SK-N-SH (cell line): ENCODE results near the gene NR2F1. TPM values are rescaled to one million over a fixed set of nuclear protein-coding genes. Genes with fewer than 3 reads are reported as not detected.

Source experiments
- CTCF ChIA-PET: fragments of 300-600, 350-600 bp; formaldehyde crosslinking; extraction: SDS; loops from one replicate; lab custom pipeline; 2021; lab: Yijun Ruan, JAX
- POLR2A ChIA-PET: fragments of 350-600 bp; sonication (Branson Sonifier 250); formaldehyde crosslinking; extraction: SDS; loops from one replicate; lab custom pipeline; 2020; ENCODE audit warnings: antibody characterized with exemption, inconsistent platforms; lab: Yijun Ruan, JAX
- DNase-seq: peaks from one replicate; pipeline ENCODE4 v3.0.0; 2012
- H2AFZ ChIP-seq: fragments of 200-600 bp; sonication (generic); 2 replicates; pipeline ENCODE4 v1.8.1; 2016; ENCODE audit warnings: antibody characterized with exemption, mild to moderate bottlenecking, low read depth
- H3F3A ChIP-seq: fragments of 200-600 bp; sonication (generic); replicated peaks from 2 replicates; pipeline ENCODE3; 2016; ENCODE audit warnings: antibody characterized with exemption, mild to moderate bottlenecking; ENCODE audit not compliant: insufficient read depth
- H3K27ac ChIP-seq, 2 experiments: fragments of 200-500 bp in 1 of 2; fragments of 200-600 bp in 1 of 2; sonication (Bioruptor generic) in 1 of 2; sonication (generic), shearing (Covaris generic) in 1 of 2; 2 replicates each; pipeline versions ENCODE4 v1.5.1 to v1.6.1; 2014 to 2016; ENCODE audit warnings: low read depth in 2 of 2, inconsistent platforms in 1 of 2, low read length in 1 of 2, mild to moderate bottlenecking in 1 of 2, mixed read lengths in 1 of 2
- H3K27me3 ChIP-seq: fragments of 200-600 bp; sonication (generic), shearing (Covaris generic); 2 replicates; pipeline ENCODE4 v1.6.1; 2016; ENCODE audit warnings: mixed run types; ENCODE audit not compliant: insufficient read depth
- H3K36me3 ChIP-seq, 2 experiments: fragments of 200-500 bp in 1 of 2; fragments of 200-600 bp in 1 of 2; sonication (Bioruptor generic) in 1 of 2; sonication (generic) in 1 of 2; replicated peaks in 1 of 2; 2 replicates each; pipeline versions ENCODE3 to v1.5.1; 2014 to 2016; ENCODE audit warnings: low read length in 1 of 2, mild to moderate bottlenecking in 1 of 2; ENCODE audit not compliant: insufficient read depth in 2 of 2, control insufficient read depth in 1 of 2
- H3K4me1 ChIP-seq, 2 experiments: fragments of 200-500 bp in 1 of 2; fragments of 200-600 bp in 1 of 2; sonication (Bioruptor generic) in 1 of 2; sonication (generic), shearing (Covaris generic) in 1 of 2; 2 replicates each; pipeline versions ENCODE4 v1.5.1 to v1.6.1; 2014 to 2016; ENCODE audit warnings: low read depth in 1 of 2, low read length in 1 of 2, mixed run types in 1 of 2; ENCODE audit not compliant: insufficient read depth in 2 of 2, control insufficient read depth in 1 of 2
- H3K4me2 ChIP-seq: fragments of 200-600 bp; sonication (generic), shearing (Covaris generic); 2 replicates; pipeline ENCODE4 v1.6.1; 2017; ENCODE audit warnings: mixed run types
- H3K4me3 ChIP-seq, 2 experiments: fragments of 200-500 bp in 1 of 2; fragments of 200-600 bp in 1 of 2; sonication (Bioruptor generic) in 1 of 2; sonication (generic), shearing (Covaris generic) in 1 of 2; 2 replicates each; pipeline versions ENCODE4 v1.5.1 to v1.8.1; 2014 to 2016; ENCODE audit warnings: low read depth in 2 of 2, inconsistent platforms in 1 of 2, low read length in 1 of 2, mild to moderate bottlenecking in 1 of 2, mixed read lengths in 1 of 2, moderate library complexity in 1 of 2
- H3K79me2 ChIP-seq: fragments of 200-600 bp; sonication (generic); 2 replicates; pipeline ENCODE4 v1.8.1; 2017; ENCODE audit warnings: mild to moderate bottlenecking; ENCODE audit not compliant: insufficient read depth
- H3K9ac ChIP-seq: fragments of 200-600 bp; sonication (generic); 2 replicates; pipeline ENCODE4 v1.6.1; 2017; ENCODE audit warnings: mixed run types
- H3K9me2 ChIP-seq: fragments of 200-600 bp; sonication (generic); 2 replicates; pipeline ENCODE4 v1.6.1; 2017; ENCODE audit warnings: mixed run types
- H3K9me3 ChIP-seq: fragments of 200-600 bp; sonication (generic); 2 replicates; pipeline ENCODE4 v1.6.1; 2017; ENCODE audit warnings: mixed run types, mild to moderate bottlenecking, moderate library complexity
- H4K20me1 ChIP-seq: fragments of 200-600 bp; sonication (generic); 2 replicates; pipeline ENCODE4 v1.6.1; 2017; ENCODE audit warnings: mild to moderate bottlenecking, mixed run types; ENCODE audit not compliant: insufficient read depth
- CHD2 ChIP-seq: fragments of 150-350 bp; IDR thresholded peaks from 2 replicates; pipeline ENCODE4 v1.6.1; 2018; ENCODE audit warnings: low read length; ENCODE audit not compliant: partially characterized antibody
- EZH2phosphoT487 ChIP-seq: fragments of 200-600 bp; sonication (generic); IDR thresholded peaks from 2 replicates; pipeline ENCODE4 v1.6.1; 2017; ENCODE audit warnings: low read depth, mixed run types, mild to moderate bottlenecking, antibody characterized with exemption, moderate library complexity, borderline replicate concordance
- MAX ChIP-seq: IDR thresholded peaks from 2 replicates; pipeline ENCODE4 v1.4.0; 2012; ENCODE audit warnings: low read depth
- REST ChIP-seq: IDR thresholded peaks from 2 replicates; pipeline ENCODE4 v1.6.1; 2012; ENCODE audit warnings: mild to moderate bottlenecking, low read depth, low read length, moderate library complexity
- WGBS: methylation state at CpG from one replicate; pipeline ENCODE4 v1.1.6; 2017; ENCODE audit warnings: low lambda C conversion rate; 5-methylcytosine and 5-hydroxymethylcytosine counted together
- polyA plus RNA-seq, 3 experiments: library from polyadenylated mRNA; depleted of rRNA; stranded (reverse); fragments of >200 nt; gene quantifications; 2 replicates each; pipeline ENCODE4 v1.2.3, GENCODE V29; 2012

NR2F1 gene
- polyA plus RNA-seq, 1 of the 3 experiments (the other 2 are of a cell fraction): 47.1 TPM

- peaks cover 3 to 23% of the 10 kb centered on the region in 2 experiments for H3K36me3 ChIP-seq
- TF ChIP-seq EZH2phosphoT487 (no peak), CHD2 (no peak)
- WGBS: 52% methylated on average over 11 of the region's 11 CpGs
- peak overlapping the region; percentile 51 to 92; a peak in 3 of 4 replicates for H3K27ac ChIP-seq
- peak overlapping the region; percentile 95 for H3K4me2 ChIP-seq
- no peaks in the 10 kb centered on the region for H3K9me3 ChIP-seq
- no peak for DNase-seq
- H3K79me2 ChIP-seq: peaks cover 85% of the 10 kb centered on the region
- peaks cover 24% of the 10 kb centered on the region for H3F3A ChIP-seq
- peak overlapping the region; percentile 86 to 87; a peak in 3 of 4 replicates for H3K4me3 ChIP-seq
- ChIA-PET POLR2A (interaction anchor here (0.8 to 2.1 kb wide), 3 partner anchors 14 to 34 kb away, joined by 3 to 7 read pairs (median 5); no protein-coding TSS in a partner anchor), CTCF (interaction anchor here (0.7 to 4.3 kb wide), 9 partner anchors 14 to 1264 kb away, joined by 3 to 32 read pairs (median 3); no protein-coding TSS in a partner anchor)
- no peaks in the 10 kb centered on the region for H3K27me3 ChIP-seq
- H4K20me1 ChIP-seq: no peaks in the 10 kb centered on the region; the same call in 1 of the 2 replicates
- H3K9me2 ChIP-seq: no peaks in the 10 kb centered on the region
- H3K9ac ChIP-seq: peak overlapping the region; percentile 76
- no peak overlapping the region for H2AFZ ChIP-seq
- H3K4me1 ChIP-seq: peaks cover 0 to 24% of the 10 kb centered on the region in 2 experiments; a peak in 3 of 4 replicates
Measured at GRCh38 chr5:93586736-93587596, 3.9 kb downstream of the NR2F1 start.

- peaks cover 82% of the 10 kb centered on the region for H3K79me2 ChIP-seq
- peak; percentile 42 for DNase-seq
- no peaks in the 10 kb centered on the region for H3K9me3 ChIP-seq
- WGBS: 67% methylated on average over 49 of the region's 59 CpGs
- ChIA-PET CTCF (interaction anchor here (1.0 to 4.3 kb wide), 6 partner anchors 13 to 1262 kb away, joined by 3 to 32 read pairs (median 10); no protein-coding TSS in a partner anchor), POLR2A (interaction anchor here (0.8 to 2.1 kb wide), 2 partner anchors 14 to 33 kb away, joined by 3 to 5 read pairs; no protein-coding TSS in a partner anchor)
- H4K20me1 ChIP-seq: peaks cover under 1% of the 10 kb centered on the region; the same call in 1 of the 2 replicates
- TF ChIP-seq MAX: peak; percentile 53; the same call in 1 of the 2 replicates
- no peak for TF ChIP-seq REST
- H3K4me2 ChIP-seq: peak overlapping the region; percentile 95
- peaks cover 17% of the 10 kb centered on the region for H3F3A ChIP-seq
- H3K27me3 ChIP-seq: no peaks in the 10 kb centered on the region
- no peak overlapping the region for H2AFZ ChIP-seq
- peak overlapping the region; percentile 76 for H3K9ac ChIP-seq
- peak overlapping the region; percentile 51 for H3K27ac ChIP-seq
- H3K36me3 ChIP-seq: peaks cover 5 to 24% of the 10 kb centered on the region in 2 experiments
- H3K9me2 ChIP-seq: no peaks in the 10 kb centered on the region
- H3K4me1 ChIP-seq: peaks cover 0 to 24% of the 10 kb centered on the region in 2 experiments; a peak in 3 of 4 replicates
- H3K4me3 ChIP-seq: peak overlapping the region; percentile 86 to 87
Measured at GRCh38 chr5:93587597-93588351, 4.8 kb downstream of the NR2F1 start.
